Activated T-cell treated with anti-CD3 and anti-CD28 coated beads, Interleukin-2, amount 50 U/mL, for 24 hours (primary cell): ENCODE data around the gene EIF4ENIF1.
A peak's percentile ranks its signal among the peaks of the same experiment; 100 is the strongest.
"Not testable (repeated sequence)": the region's sequence is repeated elsewhere in the genome, so short reads cannot be mapped to it uniquely, and the experiment has no call there.

Experiments
- DNase-seq: peaks from one replicate; pipeline ENCODE4 v3.0.0-alpha.2; 2020
- H3K27ac Mint-ChIP-seq: 2 replicates; pipeline ENCODE4 v1.8.0; 2020; ENCODE audit warnings: mild to moderate bottlenecking, mixed read lengths
- H3K27me3 Mint-ChIP-seq: 2 replicates; pipeline ENCODE4 v1.8.0; 2020; ENCODE audit warnings: mixed read lengths
- H3K36me3 Mint-ChIP-seq: 2 replicates; pipeline ENCODE4 v1.8.0; 2020; ENCODE audit warnings: low read depth, mixed read lengths
- H3K4me1 Mint-ChIP-seq: 2 replicates; pipeline ENCODE4 v1.8.0; 2020; ENCODE audit warnings: low read depth, mixed read lengths
- H3K4me3 Mint-ChIP-seq: 2 replicates; pipeline ENCODE4 v1.8.0; 2020; ENCODE audit warnings: mild to moderate bottlenecking, moderate library complexity, mixed read lengths
- H3K9me3 Mint-ChIP-seq: 2 replicates; pipeline ENCODE4 v1.8.0; 2020; ENCODE audit warnings: mixed read lengths

Gene EIF4ENIF1

GRCh38 chr22:31482470-31482869 is 7.2 kb downstream of the EIF4ENIF1 start:
- not testable (repeated sequence) for H3K27ac Mint-ChIP-seq, H3K27me3 Mint-ChIP-seq, H3K4me3 Mint-ChIP-seq, DNase-seq, H3K9me3 Mint-ChIP-seq
- Mint-ChIP-seq H3K4me1 (peaks cover 47% of the 10 kb centered on the region), H3K36me3 (peaks cover 92% of the 10 kb centered on the region)

GRCh38 chr22:31481129-31481528 is 8.5 kb downstream of the EIF4ENIF1 start:
- no peak for DNase-seq
- no peaks in the 10 kb centered on the region for H3K9me3 Mint-ChIP-seq
- no peak overlapping the region for H3K27ac Mint-ChIP-seq
- peaks cover 43% of the 10 kb centered on the region for H3K4me1 Mint-ChIP-seq
- H3K4me3 Mint-ChIP-seq = no peak overlapping the region
- peaks cover 90% of the 10 kb centered on the region for H3K36me3 Mint-ChIP-seq
- no peaks in the 10 kb centered on the region for H3K27me3 Mint-ChIP-seq

GRCh38 chr22:31477329-31477728 is 12.3 kb downstream of the EIF4ENIF1 start:
- peaks cover 37% of the 10 kb centered on the region for H3K4me1 Mint-ChIP-seq
- peaks cover 92% of the 10 kb centered on the region for H3K36me3 Mint-ChIP-seq
- H3K27me3 Mint-ChIP-seq = no peaks in the 10 kb centered on the region
- H3K27ac Mint-ChIP-seq = no peak overlapping the region
- H3K9me3 Mint-ChIP-seq = no peaks in the 10 kb centered on the region
- no peak overlapping the region for H3K4me3 Mint-ChIP-seq
- DNase-seq = no peak

GRCh38 chr22:31475800-31476199 is 13.8 kb downstream of the EIF4ENIF1 start:
- Mint-ChIP-seq H3K36me3 (peaks cover 92% of the 10 kb centered on the region), H3K4me1 (peaks cover 37% of the 10 kb centered on the region), H3K27me3 (no peaks in the 10 kb centered on the region), H3K27ac (no peak overlapping the region), H3K9me3 (no peaks in the 10 kb centered on the region), H3K4me3 (no peak overlapping the region)
- DNase-seq = no peak

- no peaks in the 10 kb centered on the region for H3K9me3 Mint-ChIP-seq
- no peak overlapping the region for H3K27ac Mint-ChIP-seq
- peaks cover 37% of the 10 kb centered on the region for H3K4me1 Mint-ChIP-seq
- no peak overlapping the region for H3K4me3 Mint-ChIP-seq
- H3K36me3 Mint-ChIP-seq = peaks cover 92% of the 10 kb centered on the region
- no peaks in the 10 kb centered on the region for H3K27me3 Mint-ChIP-seq
- no peak for DNase-seq
Measured at GRCh38 chr22:31474743-31475142, 14.9 kb downstream of the EIF4ENIF1 start.

- H3K4me3 Mint-ChIP-seq = no peak overlapping the region
- H3K9me3 Mint-ChIP-seq = no peaks in the 10 kb centered on the region
- no peak for DNase-seq
- peaks cover 14% of the 10 kb centered on the region for H3K4me1 Mint-ChIP-seq
- no peak overlapping the region for H3K27ac Mint-ChIP-seq
- no peaks in the 10 kb centered on the region for H3K27me3 Mint-ChIP-seq
- peaks cover 94% of the 10 kb centered on the region for H3K36me3 Mint-ChIP-seq
Measured at GRCh38 chr22:31465307-31465706, 24.3 kb downstream of the EIF4ENIF1 start.

GRCh38 chr22:31461699-31462098 is 27.9 kb downstream of the EIF4ENIF1 start:
- H3K27ac Mint-ChIP-seq = peak overlapping the region; percentile 2
- DNase-seq = no peak
- no peaks in the 10 kb centered on the region for H3K9me3 Mint-ChIP-seq
- no peaks in the 10 kb centered on the region for H3K27me3 Mint-ChIP-seq
- no peak overlapping the region for H3K4me3 Mint-ChIP-seq
- peaks cover 93% of the 10 kb centered on the region for H3K36me3 Mint-ChIP-seq
- H3K4me1 Mint-ChIP-seq = peaks cover 9% of the 10 kb centered on the region

- Mint-ChIP-seq H3K27me3 (no peaks in the 10 kb centered on the region), H3K4me3 (no peak overlapping the region), H3K27ac (peak overlapping the region; percentile 67), H3K9me3 (no peaks in the 10 kb centered on the region), H3K36me3 (peaks cover 94% of the 10 kb centered on the region), H3K4me1 (peaks cover 3% of the 10 kb centered on the region)
- no peak for DNase-seq
Measured at GRCh38 chr22:31451709-31452571, 37.7 kb downstream of the EIF4ENIF1 start.

- H3K4me1 Mint-ChIP-seq = peaks cover 6% of the 10 kb centered on the region
- peak overlapping the region; percentile 52 for H3K27ac Mint-ChIP-seq
- H3K36me3 Mint-ChIP-seq = peaks cover 97% of the 10 kb centered on the region
- no peak overlapping the region for H3K4me3 Mint-ChIP-seq
- no peak for DNase-seq
- H3K27me3 Mint-ChIP-seq = no peaks in the 10 kb centered on the region
- H3K9me3 Mint-ChIP-seq = no peaks in the 10 kb centered on the region
Measured at GRCh38 chr22:31449506-31449905, 40.1 kb downstream of the EIF4ENIF1 start.

GRCh38 chr22:31448382-31448781 is 41.3 kb downstream of the EIF4ENIF1 start:
- Mint-ChIP-seq H3K4me1 (peaks cover 6% of the 10 kb centered on the region), H3K36me3 (peaks cover 97% of the 10 kb centered on the region), H3K27ac (peak overlapping the region; percentile 15), H3K27me3 (no peaks in the 10 kb centered on the region), H3K9me3 (no peaks in the 10 kb centered on the region), H3K4me3 (no peak overlapping the region)
- DNase-seq = no peak

- peaks cover 97% of the 10 kb centered on the region for H3K36me3 Mint-ChIP-seq
- H3K27me3 Mint-ChIP-seq = no peaks in the 10 kb centered on the region
- no peaks in the 10 kb centered on the region for H3K9me3 Mint-ChIP-seq
- H3K4me3 Mint-ChIP-seq = no peak overlapping the region
- DNase-seq = no peak
- H3K27ac Mint-ChIP-seq = no peak overlapping the region
- H3K4me1 Mint-ChIP-seq = peaks cover 6% of the 10 kb centered on the region
Measured at GRCh38 chr22:31447337-31447736, 42.3 kb downstream of the EIF4ENIF1 start.

- no peak for DNase-seq
- H3K4me3 Mint-ChIP-seq = no peak overlapping the region
- no peaks in the 10 kb centered on the region for H3K27me3 Mint-ChIP-seq
- H3K27ac Mint-ChIP-seq = peak overlapping the region; percentile 56
- peaks cover 97% of the 10 kb centered on the region for H3K36me3 Mint-ChIP-seq
- H3K4me1 Mint-ChIP-seq = peaks cover 3% of the 10 kb centered on the region
- H3K9me3 Mint-ChIP-seq = no peaks in the 10 kb centered on the region
Measured at GRCh38 chr22:31446767-31447166, 42.9 kb downstream of the EIF4ENIF1 start.

- Mint-ChIP-seq H3K27ac (peak overlapping the region; percentile 76), H3K9me3 (no peaks in the 10 kb centered on the region), H3K36me3 (peaks cover 98% of the 10 kb centered on the region), H3K27me3 (no peaks in the 10 kb centered on the region), H3K4me3 (no peak overlapping the region), H3K4me1 (peaks cover 3% of the 10 kb centered on the region)
- no peak for DNase-seq
Measured at GRCh38 chr22:31446208-31446607, 43.4 kb downstream of the EIF4ENIF1 start.

- H3K4me1 Mint-ChIP-seq = peaks cover 3% of the 10 kb centered on the region
- H3K4me3 Mint-ChIP-seq = no peak overlapping the region
- H3K36me3 Mint-ChIP-seq = peaks cover 100% of the 10 kb centered on the region
- no peak for DNase-seq
- H3K27me3 Mint-ChIP-seq = no peaks in the 10 kb centered on the region
- peak overlapping the region; percentile 76 for H3K27ac Mint-ChIP-seq
- H3K9me3 Mint-ChIP-seq = no peaks in the 10 kb centered on the region
Measured at GRCh38 chr22:31445642-31446041, 44.0 kb downstream of the EIF4ENIF1 start.

- peak overlapping the region; percentile 55 for H3K27ac Mint-ChIP-seq
- H3K4me3 Mint-ChIP-seq = no peak overlapping the region
- DNase-seq = no peak
- H3K36me3 Mint-ChIP-seq = peaks cover 100% of the 10 kb centered on the region
- H3K27me3 Mint-ChIP-seq = no peaks in the 10 kb centered on the region
- peaks cover 3% of the 10 kb centered on the region for H3K4me1 Mint-ChIP-seq
- no peaks in the 10 kb centered on the region for H3K9me3 Mint-ChIP-seq
Measured at GRCh38 chr22:31443516-31443915, 46.1 kb downstream of the EIF4ENIF1 start.
